ENCODE results near the gene TAS2R41.
"Not testable (repeated sequence)": the region's sequence is repeated elsewhere in the genome, so short reads cannot be mapped to it uniquely, and the experiment has no call there.

Gene TAS2R41

GRCh38 chr7:143456992-143457793, 20.5 kb upstream of the TAS2R41 start:
- DNase-seq = no peak

GRCh38 chr7:143458263-143458662, 19.4 kb upstream of the TAS2R41 start:
- DNase-seq = peak; percentile 92

GRCh38 chr7:143458681-143459080, 19.0 kb upstream of the TAS2R41 start:
- no peak for DNase-seq

- no peak for DNase-seq
Measured at GRCh38 chr7:143459359-143459758, 18.3 kb upstream of the TAS2R41 start.

- DNase-seq = peak; percentile 58
Measured at GRCh38 chr7:143460271-143460979, 17.2 kb upstream of the TAS2R41 start.

- DNase-seq = peak; percentile 28
Measured at GRCh38 chr7:143462045-143462444, 15.6 kb upstream of the TAS2R41 start.

GRCh38 chr7:143463556-143463955, 14.1 kb upstream of the TAS2R41 start:
- peak; percentile 62 for DNase-seq

GRCh38 chr7:143463957-143464356, 13.7 kb upstream of the TAS2R41 start:
- DNase-seq = no peak

- DNase-seq = no peak
Measured at GRCh38 chr7:143467724-143468123, 9.9 kb upstream of the TAS2R41 start.

GRCh38 chr7:143472071-143472689, 5.5 kb upstream of the TAS2R41 start:
- DNase-seq = not testable (repeated sequence)

- DNase-seq = no peak
Measured at GRCh38 chr7:143479055-143479766, 1.5 kb downstream of the TAS2R41 start.

GRCh38 chr7:143480501-143480900, 2.8 kb downstream of the TAS2R41 start:
- DNase-seq = peak; percentile 56

GRCh38 chr7:143484119-143484518, 6.4 kb downstream of the TAS2R41 start:
- DNase-seq = no peak

- peak; percentile 83 for DNase-seq
Measured at GRCh38 chr7:143485094-143485493, 7.4 kb downstream of the TAS2R41 start.

GRCh38 chr7:143485500-143485899, 7.8 kb downstream of the TAS2R41 start:
- DNase-seq = peak; percentile 75

- peak; percentile 72 for DNase-seq
Measured at GRCh38 chr7:143486266-143486665, 8.6 kb downstream of the TAS2R41 start.

- peak; percentile 56 for DNase-seq
Measured at GRCh38 chr7:143487061-143487460, 9.4 kb downstream of the TAS2R41 start.

GRCh38 chr7:143487566-143487965, 9.9 kb downstream of the TAS2R41 start:
- peak; percentile 87 for DNase-seq

GRCh38 chr7:143490717-143491306, 13.1 kb downstream of the TAS2R41 start:
- peak; percentile 74 for DNase-seq

- DNase-seq = peak; percentile 94
Measured at GRCh38 chr7:143492043-143492471, 14.4 kb downstream of the TAS2R41 start.

GRCh38 chr7:143492799-143493739, 15.4 kb downstream of the TAS2R41 start:
- no peak for DNase-seq

Data from inflammatory macrophage treated with lipopolysaccharide for 4 hours (primary cell).